ENCODE data around the gene AIRE.
"Not testable (repeated sequence)": the region's sequence is repeated elsewhere in the genome, so short reads cannot be mapped to it uniquely, and the experiment has no call there.

AIRE gene

DNA sequence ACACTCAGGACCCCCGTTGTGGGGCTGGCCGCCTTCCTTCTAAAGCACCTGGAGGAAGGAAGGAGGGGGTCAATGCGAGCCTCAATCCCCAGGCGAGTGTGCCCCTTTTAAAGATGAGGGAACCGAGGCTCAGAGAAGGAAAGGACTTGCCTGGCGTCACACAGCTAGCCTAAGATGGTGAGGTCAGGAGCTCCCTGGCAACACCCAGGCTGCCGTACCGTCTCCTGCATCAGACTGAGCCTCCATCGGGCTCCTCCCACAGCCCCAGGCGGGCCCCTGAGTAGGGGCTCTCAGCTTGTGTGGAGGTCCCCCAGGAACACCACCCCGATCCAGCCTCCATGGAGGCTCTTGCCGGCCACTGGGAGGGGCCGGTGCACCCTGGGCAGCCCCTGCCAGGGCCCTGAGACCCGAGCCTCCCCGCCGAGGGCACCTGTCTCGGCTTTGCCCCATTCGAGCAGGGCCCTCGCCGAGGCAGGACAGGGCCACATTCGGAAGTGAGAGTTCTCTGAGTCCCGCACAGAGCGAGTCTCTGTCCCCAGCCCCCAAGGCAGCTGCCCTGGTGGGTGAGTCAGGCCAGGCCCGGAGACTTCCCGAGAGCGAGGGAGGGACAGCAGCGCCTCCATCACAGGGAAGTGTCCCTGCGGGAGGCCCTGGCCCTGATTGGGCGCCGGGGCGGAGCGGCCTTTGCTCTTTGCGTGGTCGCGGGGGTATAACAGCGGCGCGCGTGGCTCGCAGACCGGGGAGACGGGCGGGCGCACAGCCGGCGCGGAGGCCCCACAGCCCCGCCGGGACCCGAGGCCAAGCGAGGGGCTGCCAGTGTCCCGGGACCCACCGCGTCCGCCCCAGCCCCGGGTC, at the start of gene AIRE:
TSS of gene AIRE (plus strand) at position 739 of the 855 bp plus-strand sequence. CDS start 131 bp downstream, outside the sequence.
- no peak for DNase-seq

DNA sequence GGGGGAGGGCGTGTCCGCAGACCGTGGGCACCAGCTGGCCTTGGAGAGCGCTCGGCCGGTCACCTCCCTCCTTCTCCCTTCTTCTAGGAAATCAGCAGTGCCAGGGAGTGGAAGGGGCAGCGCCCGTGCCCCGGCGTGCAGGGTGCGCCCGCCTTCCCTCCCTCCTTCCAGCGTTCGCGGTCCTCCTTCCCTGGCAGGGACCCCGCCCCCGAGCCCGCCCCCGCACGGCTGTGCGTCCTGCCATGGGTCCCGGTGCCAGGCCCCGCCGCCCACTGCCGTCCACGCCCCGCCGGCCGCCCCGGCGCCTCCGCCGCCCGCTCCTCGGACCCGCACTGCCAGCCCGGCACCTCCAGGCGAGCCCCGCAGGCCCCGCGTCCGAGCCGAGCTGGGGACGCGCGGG, 45.3 kb upstream of the AIRE start:
- not testable (repeated sequence) for DNase-seq

DNA sequence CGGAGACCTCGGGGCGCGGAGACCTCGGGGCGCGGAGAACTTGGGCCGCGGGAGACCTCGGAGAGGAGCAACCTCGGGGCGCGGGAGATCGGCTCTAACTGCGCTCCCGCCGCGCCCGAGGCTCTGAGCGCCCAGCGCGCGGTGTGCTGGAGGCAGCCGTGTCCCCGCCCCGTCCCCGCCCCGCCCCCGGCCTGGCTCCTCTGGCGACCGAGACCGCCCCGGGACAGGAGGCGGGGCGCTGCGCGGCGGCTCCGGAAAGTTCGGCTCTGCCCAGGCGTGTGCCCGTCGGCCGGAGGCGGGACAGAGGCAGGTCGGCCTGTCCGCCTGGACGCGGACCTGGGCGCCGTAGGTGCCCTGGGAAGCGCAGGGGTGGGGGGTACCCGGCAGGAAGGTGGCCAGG, 44.8 kb upstream of the AIRE start, which contains the start of gene ICOSLG:
TSS of gene ICOSLG (minus strand) at position 102 of the 400 bp plus-strand sequence. CDS start 126 bp downstream, outside the sequence.
- DNase-seq, result not testable (repeated sequence)

DNA sequence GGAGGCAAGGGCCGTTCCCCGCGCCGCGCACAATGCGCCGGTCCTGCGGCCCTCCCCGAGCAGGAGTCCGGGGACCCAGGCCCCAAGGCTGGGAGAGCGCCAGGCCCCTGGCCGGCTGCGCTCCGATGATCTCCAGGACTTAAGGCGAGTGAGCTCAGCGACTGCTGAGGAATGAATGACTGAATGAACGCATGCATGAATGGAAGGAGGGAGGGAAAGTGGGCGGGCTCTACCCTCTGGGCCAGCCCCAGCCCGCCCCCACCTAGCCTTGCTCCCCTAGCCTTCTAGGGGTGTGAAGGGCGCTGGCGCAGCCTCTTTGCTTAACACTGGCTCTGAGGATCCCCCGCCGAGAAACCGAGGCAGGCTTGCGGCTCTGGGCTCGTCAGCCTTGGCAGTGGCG, 44.4 kb upstream of the AIRE start:
- DNase-seq, result not testable (repeated sequence)

DNA sequence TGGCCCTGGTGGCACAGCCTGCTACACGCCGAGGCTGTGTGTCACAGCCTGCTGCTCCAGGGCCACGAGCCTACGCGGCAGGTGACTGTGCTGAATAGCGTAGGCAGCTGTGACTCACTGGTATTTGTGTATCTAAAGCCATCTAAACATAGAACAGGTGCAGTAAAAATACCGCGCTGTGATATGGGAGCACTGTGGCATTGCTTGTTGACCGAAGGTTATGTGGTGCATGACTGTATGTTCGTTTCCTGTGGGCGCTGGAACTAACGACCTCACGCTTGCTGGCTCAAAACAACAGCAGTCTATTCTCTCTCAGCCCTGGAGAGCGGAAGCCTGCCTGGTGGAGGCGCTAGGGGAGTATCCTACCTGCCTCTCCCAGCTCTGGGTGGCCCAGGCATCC, 41.7 kb upstream of the AIRE start:
- not testable (repeated sequence) for DNase-seq

DNA sequence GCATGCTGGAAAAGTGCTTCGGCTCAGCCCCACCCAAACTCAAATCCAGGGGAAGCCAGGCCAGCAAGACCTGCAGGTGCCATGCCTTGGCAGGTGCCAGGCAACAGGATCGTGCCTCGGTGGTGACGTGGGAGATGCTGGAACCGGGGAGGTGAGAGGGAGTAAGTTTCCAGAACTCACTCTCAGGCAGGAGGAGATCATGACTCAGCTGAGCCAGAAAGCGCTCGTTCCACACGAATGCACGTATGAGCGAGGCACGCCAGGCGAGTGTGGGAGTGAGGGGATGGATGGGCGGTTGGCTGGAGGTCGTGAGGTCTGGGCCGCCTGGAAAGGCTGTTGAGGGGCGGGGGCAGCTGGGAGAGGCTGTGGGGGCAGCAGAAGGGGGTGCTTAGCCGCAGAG, 37.8 kb upstream of the AIRE start:
- DNase-seq, result not testable (repeated sequence)

DNA sequence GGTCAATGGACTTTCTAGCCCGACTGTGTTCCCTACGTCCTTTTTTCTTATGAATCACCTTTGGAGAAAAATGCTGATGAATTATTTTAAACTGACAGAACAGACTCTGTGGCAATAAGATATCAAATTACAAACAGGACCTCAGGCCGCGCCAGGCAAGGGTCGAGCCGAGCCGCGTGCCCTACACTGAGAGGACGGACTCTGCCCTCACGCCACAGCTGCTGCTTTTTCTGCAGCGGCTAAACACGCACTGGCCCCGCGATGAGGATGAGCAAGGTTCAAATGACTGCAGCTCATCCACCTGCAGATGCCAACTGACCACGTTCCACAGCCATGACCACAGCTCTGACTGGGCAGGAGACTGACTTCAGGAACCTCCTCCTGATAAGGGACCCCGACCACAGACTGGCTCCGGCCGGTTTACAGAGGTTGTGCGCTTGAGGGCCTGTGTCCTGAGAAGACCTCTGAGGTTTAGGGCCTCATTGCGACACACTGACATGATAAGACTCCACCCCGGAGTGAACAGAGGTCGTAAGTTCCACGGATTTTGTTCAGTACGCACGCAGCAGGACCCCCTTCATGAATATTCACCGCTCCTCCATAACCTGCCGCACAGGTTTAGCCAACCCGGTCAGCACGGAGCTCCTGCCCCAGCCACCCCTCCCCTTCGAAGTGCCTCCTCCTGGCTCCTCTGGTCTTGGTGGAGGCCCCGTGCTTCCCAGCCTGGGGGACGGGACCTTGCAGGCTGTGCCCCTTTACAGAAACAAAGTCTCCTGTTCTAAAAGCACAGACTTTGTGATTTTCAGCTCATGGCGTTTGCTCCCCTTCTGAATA, 36.3 kb upstream of the AIRE start:
- DNase-seq, result not testable (repeated sequence)

DNA sequence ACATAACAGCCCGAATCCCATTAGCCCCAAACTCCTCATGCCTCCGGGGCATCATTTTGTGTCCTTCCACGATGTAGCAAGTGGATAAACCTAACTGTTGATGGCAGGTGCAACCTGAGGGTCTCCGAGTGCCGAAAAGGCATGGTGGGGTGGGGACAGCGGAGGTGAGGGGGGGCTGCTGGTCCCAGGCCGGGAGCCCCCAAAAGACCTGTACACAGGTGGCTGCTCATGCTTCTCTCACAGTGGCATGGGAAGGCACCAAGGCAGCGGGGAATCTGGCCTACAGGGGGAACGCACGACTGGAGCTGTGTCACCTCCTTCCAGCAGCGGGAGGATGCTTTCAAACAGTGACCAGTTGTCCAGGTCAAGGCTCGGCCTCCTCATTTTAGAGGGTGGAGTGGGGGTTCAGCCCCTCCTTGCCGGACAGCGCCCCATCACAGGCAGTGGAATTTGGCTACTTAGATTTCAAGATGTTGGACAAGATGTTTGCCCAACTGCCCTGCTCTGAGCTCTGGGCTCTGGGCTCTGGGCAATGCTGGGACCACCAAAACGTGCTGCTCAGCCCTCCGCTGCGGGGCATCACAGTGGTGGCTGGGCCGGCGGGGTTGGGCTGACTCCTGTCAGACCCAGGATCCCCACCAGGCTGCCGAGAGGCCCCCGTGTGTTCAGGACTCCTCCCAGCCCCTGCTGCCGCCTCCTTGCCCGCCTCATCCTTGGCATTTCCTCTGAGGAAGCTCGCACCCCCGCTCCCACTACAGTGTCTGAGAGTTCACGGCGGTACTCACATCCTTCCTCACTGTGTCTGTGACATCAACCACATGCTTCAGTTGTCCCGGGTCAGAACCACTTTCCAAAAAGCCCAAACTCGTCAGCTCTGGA, 31.6 kb upstream of the AIRE start:
- DNase-seq, result no peak

DNA sequence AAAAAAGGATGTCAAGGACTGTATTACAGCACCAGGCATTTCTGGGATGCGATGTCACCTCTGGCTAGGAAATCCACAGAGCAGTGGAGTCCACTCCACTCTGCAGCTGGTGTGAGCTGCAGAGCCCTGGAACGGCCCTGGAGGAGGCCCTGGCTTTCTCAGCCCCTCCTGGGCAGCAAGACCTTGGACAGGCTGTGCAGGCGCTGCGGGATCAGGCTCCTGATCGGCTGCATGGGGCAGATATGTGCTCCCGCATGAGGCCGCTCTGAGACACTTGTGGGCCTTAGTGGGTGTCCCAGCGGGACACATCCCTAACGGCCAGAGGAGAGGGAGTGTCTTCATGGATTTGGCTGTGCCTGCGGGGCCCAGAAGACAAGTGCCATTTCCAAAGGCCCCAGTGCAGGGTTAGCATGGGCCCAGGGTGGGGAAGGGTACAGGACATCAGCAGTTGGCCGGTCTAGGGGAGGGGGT, 30.1 kb upstream of the AIRE start:
- no peak for DNase-seq

DNA sequence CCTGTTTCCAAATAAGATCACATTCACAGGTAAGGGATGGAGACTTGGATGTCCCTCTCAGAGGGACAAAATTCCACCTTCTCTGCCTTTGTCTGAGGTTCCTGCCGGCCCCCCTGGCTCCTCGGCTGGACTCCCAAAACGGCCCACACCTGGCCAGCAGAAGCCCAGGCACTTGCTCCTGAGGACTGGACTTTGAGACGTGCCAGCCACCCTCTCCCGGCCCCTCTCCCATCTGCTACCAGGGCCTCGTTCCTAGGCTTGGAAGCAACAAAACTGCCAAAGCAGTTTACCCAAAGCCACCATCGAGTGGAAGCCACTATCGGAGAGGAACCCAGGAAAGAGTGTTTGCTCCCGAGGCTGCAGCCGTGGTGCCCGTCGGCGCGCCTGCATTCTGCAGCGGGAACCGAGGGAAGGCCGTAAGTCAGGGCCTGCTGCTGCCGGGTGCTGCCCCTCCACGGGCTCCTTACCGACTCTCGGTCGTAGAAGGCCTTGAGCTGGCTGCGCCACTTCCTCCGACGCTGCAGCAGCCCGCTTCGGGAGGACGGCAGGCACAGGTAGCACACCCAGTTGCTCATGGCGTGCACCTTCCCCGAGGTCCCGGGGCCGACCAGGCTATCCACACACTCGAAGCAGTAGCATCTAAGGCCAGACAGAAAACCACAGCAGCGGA, 27.5 kb upstream of the AIRE start:
- no peak for DNase-seq

DNA sequence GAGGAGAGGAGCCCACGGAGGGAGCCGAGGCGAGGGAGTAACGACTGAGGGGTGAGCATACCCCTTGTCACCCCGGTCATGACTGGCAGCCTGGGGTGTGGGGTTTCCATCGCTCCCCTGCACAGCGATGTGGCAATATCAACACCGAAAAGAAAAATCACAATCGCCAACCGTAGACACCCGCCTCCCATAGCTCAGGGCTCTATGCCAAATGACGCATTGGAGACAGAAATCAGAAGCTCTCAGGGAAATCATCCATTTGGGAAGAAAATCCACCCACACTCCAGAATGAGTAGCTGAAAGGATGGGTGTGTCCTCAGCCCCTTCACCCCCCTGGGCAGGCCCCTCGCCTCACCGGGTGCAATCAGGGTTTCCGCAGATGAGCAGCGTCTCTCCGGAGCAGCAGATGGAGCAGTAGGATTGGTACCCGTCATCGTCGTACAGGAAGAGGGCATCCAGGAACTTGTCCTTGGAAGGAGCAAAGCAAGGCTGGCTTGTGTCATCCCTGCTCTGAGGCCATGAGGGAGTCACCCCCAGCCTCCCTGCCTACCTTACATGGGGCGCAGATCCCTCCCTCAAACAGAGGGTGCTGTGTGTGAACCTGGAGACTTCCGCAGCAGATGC, 26.5 kb upstream of the AIRE start:
- DNase-seq, result no peak

DNA sequence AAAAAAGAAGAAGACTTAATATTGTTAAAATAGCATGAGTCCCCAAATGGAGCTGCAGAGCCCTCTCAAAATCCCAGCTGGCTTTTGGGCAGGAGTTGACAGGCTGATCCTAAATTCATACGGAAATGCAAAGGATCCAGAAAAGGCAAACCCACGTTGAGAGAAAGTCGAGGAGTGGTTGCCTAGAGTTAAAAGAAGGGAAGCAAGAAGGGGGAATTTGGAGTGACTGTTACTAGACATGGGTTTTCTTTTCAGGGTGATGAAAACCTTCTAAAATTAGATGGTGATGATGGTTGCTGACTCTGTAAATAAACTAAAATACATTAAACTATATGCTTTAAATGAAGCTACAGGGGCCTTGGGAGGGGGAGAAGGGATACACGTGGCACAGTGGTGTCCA, 25.6 kb upstream of the AIRE start:
- no peak for DNase-seq

DNA sequence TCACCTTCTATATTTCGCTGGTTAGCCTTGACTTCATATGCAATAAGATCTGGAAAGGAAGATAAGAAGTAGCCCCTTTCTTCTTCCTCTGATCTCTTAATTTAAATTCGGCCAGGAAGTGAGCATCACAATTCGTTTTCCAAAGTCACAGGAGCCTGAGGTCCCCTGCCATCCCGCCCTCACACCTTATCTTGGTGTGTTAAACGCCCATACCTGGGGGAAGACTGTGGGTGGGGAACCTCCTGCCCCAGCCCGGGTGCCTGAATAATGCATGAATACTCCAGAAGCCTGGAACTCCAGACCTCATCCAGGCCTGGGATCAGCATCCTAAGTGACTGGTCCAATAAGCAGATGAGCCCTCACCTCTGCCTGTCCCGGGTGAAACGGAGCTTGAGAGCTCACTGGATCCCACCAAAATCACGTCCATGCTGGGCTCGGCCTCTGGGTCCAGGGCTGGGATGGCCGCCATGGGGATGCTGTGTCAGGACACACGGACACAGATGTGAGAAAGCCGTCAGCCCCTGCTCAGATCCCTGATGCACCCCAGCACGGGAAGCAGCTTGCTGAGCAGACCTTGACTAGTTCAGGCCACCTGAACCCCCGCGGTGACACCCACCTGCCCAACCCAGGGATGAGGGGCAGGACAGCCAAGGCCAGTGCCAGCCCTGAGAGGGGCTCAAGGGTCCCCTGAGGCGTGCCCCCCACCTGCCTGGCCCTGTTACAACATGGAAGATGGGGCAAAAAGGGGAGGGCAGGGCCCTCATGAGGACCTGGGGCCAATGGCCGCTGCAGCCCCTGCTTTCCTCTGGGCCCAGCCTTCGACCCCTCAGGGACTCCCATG, 24.7 kb upstream of the AIRE start:
- DNase-seq, result no peak

DNA sequence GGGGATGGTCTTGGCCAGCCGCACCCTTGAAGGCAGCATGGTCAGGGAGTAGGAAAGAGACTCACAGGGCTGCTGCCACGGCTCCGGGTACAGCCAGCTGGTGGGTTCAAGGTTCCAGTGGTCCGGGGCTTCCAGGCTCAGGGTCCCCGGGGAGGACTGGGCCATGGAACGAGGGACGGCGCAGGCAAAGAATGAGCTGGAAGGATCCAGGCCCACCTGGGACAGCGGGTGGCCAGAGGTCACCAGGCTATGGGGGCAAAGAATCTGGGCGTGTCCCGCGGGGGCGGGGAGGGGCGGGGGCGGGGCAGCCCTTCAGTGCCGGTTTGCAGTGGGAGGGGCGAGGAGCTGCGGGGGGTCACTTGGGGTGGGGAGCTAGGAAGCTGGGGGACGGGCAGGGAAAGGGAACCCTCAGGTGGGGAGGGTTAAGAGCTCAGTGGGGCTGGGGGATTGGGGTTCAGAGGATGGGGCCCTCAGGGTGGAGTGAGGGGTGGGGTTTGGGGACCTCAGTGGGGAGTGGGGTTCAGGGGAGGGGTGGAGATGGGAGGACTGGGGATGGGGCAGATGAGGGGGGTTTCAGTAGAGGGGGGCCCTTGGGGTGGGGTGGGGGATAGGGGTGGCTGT, 23.9 kb upstream of the AIRE start, which contains the start of gene DNMT3L:
TSS of gene DNMT3L (minus strand) at position 223 of the 621 bp plus-strand sequence. CDS start 638 bp downstream, outside the sequence.
- DNase-seq, result no peak

DNA sequence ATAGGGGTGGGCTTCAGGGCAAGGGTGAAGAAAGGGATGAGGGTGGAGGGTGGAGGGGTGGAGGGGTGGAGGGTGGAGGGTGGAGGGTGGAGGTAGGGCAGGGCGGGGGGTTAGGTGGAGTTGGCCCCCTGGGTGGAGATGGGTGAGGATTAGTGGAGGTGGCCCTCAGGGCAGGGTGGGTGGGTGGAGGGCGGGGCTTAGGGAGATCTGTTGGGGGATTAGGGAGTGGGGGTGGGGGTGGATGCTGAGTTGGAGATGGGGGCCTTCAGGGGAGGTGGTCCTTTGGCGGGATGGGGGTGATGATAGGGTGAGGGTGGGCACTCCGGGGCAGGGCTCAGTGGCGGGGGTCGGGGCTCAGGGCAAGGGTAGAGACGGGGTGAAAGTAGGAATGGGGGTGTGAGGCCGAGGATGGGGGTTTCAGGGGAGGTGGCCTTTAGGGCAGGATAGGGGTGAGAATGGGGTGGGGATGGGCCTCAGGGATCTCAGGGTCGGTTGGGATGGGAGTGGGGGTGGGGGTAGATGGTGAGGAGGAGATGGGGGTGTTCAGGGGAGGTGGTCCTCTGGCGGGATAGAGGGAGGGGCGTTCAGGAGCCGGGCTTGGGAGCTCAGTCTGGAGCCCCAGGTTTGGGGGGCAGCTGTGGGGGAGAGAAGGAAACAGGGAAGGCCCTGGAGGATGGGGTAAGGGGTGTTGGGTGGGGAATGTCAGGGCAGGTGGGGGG, 23.2 kb upstream of the AIRE start:
- no peak for DNase-seq

DNA sequence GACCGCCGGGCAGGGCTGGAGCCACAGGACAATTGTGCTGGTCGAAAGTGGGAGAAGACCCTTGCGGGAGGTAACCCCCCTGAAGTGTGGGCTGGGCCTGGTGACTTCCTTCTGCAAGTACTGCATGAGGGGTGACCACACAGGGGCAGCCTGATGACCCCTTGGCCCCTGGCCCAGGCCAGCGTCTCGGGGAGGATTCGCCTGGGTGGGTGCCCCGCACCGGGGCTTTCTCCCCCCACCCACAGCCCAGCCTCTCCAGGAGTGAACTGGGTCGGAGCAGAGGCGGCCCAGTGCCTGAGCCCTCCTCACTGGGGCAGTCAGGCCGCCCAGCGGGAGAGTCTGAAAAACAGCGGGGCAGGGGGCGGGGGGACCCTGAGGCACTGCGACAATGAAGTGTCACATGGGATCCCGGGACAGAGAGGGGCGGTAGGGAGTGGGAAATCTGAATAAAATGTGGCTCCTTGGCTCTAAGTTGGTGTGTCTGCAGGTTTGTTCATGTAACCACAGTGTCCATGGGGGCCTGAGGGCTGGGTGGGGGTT, 22.4 kb upstream of the AIRE start:
- DNase-seq, result no peak

DNA sequence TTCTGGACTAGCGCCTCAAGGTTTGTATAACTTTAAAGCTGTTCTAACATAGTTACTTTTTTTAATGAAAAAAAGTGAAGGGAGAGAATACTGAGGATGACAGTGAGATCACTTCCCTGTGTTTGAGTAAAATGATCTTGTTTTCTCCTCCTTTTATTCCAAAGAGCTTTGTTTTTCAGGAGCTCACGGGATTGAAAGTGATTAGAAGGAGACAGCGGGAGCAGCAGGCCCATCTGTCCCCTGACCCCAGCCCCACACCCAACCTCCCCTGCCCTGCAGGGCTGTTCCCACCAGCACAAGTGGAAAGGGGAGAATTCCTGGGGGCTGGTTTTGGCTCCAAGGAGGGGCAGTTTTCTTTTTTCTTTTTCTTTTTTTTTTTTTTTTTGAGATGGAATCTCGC, 21.9 kb upstream of the AIRE start:
- DNase-seq, result no peak

DNA sequence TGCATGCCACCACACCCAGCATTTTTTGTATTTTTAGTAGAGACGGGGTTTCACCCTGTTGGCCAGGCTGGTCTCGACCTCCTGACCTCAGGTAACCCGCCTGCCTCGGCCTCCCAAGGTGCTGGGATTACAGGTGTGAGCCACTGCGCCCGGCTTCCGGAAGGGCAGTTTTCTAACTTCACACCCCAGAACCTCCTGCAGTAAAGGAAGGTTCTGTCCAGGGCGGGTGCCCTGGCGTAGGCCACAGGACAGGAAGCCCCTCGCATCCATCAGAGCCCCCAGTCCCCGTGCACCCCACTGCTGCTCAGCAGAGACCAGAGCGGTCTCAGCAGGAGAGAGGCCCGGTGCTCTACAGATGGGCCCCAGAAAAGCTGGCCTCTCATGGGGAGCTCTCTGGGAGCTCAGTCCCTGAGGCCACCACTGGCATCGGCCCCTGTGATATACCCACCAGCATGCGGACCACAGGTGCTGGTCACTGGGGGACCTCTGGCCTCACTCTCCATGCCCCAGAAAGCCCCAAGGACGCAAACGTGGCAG, 19.9 kb upstream of the AIRE start:
- no peak for DNase-seq
